SIG-M5 treated with dmso at 0.1 percent for 504 hours (cell line): ENCODE data around the gene FOXO3.
"Not testable (repeated sequence)": the region's sequence is repeated elsewhere in the genome, so short reads cannot be mapped to it uniquely, and the experiment has no call there.

ENCODE experiments used
- DNase-seq: peaks from one replicate; lab custom pipeline; 2025; ENCODE audit not compliant: unreplicated experiment; lab: John Stamatoyannopoulos, UW

FOXO3 gene

GRCh38 chr6:108555399-108556052, 5.2 kb upstream of the FOXO3 start:
- DNase-seq, result no peak

DNA sequence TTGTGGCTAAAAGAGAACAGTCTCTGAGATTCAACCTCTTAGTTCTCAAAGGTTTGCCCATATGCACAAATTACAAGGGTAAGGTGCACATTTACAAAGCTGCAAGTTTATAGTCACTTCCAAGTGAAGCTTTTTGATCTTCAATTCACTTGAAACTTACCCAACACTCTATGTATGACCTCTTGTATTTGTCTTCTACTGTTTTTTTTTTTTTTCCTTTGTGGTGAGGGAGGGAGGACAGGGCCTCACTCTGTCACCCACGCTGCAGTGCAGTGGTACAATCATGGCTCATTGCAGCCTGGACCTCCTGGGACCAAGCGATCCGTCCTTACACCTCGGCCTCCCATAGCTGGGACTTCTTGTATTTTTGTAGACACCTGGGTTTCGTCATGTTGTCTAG, 4.5 kb upstream of the FOXO3 start:
- no peak for DNase-seq

GRCh38 chr6:108556866-108557493, 3.7 kb upstream of the FOXO3 start:
- no peak for DNase-seq

DNA sequence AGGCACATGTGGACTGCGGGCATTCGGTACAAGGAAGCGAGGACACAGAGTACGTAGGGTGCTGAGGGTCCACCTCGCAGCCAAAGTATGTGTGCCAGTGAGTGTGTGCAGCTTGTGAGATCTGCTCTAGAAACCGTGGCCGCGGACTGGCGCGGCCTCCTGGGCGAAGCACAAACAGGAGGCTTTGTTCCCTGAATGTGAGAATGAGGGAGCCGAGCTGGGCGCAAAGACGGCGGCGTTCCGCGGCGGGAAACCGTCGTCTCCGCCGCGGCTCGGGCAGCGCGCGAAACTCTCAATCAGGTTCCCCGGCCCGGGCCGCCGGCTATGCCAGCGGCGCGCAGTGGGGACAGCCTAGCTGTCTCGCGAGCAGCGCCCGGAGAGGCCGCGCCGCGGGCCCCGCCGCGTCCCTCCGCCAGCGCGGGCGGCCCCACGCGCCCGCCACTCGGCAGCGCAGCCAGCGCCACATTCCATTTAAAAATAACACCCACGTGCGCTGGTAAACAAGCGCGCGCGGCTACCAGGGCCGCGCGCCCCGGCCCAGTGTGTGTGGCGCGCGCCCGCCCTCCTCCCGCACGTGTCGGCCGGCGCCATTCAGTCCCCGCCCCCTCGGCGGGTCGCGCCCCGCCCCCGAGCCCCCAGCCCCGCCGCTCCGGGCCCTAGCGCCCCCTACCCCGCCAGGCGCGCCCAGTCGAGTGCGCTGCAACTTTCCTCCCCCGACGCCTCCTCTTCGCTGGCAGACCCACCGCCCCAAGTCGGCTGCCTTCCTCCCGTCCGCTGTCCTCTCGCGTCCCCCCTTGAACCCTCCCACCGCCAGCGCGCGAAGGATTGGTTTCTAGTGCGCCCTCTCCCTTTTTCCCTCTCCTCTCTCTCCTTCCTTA, 3.0 kb upstream of the FOXO3 start:
- DNase-seq, result peak; percentile 57

DNA sequence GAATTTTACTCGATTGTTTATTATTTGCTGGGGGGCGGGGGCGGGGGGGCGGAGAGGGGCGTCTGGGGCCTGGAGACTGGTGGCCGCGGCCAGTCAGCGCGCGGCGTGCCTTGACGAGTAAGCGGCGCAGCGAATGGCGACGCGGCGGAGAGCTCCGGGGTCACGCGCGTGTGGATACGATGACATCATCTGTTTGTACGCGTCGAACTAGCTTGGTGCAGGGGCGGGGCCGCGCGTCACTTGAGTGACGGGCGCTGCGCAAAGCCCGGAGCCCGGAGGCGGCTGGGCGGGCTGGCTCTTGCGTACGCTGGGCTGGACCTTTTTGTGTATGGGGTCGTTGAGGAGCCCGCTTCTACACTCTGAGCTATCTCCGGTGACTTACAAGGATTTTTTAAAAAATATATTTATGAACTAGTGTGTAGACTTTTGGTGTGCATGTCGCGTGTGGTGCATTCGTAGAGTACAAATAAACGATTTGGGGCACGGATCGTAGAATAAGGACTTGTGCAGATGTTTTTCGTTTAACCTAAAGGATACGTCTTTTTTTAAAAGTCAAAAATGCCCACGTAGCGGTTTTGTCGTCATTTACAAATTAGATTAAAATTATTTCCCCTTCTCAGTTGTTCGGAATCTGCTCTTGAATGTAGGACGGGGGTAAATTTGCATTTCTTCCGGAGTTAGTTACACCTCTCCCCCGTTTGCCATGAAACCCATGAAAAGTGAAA, 2.2 kb upstream of the FOXO3 start:
- peak; percentile 93 for DNase-seq

GRCh38 chr6:108559097-108559883, 1.4 kb upstream of the FOXO3 start:
- peak; percentile 85 for DNase-seq

- DNase-seq, result peak; percentile 35
Observed at GRCh38 chr6:108559884-108560462, 744 bp upstream of the FOXO3 start.

GRCh38 chr6:108561309-108561647, 561 bp downstream of the FOXO3 start:
- not testable (repeated sequence) for DNase-seq

- DNase-seq, result no peak
Observed at GRCh38 chr6:108561742-108562502, 1.2 kb downstream of the FOXO3 start.

DNA sequence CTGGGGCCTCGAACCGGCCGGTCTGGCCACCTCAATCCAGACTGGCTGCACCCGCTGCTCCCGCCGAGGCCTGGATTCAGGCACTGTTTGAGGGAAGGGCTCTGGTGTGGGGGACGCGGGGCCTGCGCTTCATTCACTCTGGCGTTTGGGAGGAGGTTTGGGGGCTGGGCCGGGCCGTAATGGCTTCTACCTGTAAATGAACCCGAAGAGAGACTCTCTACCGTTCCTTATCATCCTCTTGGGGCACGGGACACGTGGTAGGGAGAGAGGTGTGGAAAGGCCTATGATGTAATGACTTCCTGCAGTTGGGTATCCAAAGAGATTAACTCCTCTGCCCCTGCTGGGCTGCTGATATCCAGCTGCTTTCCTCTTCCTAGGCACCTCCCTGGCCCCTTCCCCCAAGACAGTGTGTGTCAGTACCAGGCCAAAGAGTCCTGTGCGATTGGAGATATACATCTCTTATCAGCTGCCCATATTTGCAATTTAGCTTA, 1.8 kb downstream of the FOXO3 start:
- peak; percentile 79 for DNase-seq

DNA sequence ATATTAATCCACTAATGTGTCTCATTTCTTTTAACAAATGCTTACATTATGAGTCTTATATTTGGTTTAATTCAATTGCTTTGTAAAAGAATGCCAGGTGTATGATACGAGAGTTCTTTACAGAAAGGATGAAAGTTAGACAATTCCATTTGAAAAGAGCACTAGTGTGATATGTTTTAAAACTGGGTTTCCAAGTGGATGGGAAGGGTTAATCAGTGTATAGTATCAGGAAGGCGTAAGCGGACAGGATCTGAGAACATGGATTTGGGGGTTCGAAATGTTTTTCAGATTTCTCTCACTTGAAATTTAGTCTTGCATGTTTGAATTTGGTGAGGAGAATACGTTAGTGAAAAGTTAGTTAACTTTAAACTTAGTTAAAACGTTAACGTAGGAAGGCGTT, 2.6 kb downstream of the FOXO3 start:
- no peak for DNase-seq

DNA sequence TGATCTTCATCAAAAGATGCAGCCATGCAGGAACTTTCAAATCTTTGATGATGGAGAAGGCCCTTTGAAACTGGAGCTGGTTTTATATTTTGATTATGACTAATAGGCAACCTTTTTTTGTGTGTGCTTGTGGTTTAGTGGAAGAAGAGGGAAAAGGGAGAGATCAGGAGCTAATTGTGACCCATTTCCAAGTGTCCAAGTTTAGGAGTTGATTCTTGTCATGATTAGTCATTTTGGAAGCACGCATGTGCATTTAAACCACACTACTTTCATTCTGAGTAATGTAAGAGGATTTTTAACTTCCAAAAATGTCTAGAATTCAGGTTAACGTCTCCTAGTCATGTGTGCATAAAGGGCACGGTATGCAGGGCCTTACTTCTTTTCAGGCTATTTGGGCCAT, 3.5 kb downstream of the FOXO3 start:
- no peak for DNase-seq

DNA sequence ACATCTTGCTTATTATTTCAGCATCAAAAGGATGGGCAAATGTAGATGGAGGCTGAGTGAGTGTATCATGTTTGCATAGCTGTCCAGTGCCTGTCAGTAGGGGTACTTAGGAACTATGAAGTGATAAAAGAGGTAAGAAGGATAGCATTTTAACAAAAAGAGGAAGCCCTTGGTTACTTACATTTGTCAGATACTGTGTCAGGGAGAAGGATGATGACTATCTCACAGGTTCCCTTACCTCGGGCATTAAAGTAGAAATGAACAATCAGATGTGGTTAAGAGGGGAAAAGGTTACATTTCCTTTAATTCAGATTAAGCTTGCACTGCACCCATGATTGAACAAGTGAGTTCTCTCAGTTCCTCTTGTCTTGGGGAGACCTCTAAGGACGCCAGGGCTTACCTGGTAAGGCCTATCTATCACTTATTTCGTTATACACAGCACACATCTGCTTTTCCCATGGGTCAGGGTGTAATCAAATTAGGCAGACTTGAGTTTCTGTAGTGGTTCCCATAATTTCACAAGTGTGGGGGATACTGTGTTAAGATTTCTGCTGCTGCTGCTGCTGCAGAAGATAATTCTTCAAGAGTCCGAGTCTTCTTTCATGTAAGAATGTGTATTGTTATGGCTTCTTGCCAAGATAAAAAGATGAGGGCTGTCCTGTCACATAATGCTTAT, 4.5 kb downstream of the FOXO3 start:
- peak; percentile 72 for DNase-seq

DNA sequence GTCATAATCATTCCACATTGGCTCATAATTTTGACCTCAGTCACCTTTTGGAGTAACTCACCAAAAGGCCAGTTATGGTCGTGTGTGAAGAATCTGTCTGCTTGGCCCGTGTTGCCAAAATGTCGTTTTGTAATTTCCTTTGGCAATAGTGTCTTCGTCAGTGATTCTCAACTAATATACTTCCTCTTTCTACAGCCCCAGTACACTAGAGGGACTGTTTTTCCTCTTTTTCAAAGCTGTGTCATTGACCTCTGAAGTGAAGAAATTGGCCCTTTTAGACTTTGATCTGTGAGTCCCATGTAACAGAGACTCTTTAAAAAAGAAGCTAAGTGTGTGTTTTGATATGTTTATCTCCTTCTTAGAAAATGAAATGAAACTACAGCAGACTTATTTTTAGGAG, 5.2 kb downstream of the FOXO3 start:
- DNase-seq, result peak; percentile 96

- DNase-seq, result no peak
Observed at GRCh38 chr6:108566406-108566805, 5.7 kb downstream of the FOXO3 start.

DNA sequence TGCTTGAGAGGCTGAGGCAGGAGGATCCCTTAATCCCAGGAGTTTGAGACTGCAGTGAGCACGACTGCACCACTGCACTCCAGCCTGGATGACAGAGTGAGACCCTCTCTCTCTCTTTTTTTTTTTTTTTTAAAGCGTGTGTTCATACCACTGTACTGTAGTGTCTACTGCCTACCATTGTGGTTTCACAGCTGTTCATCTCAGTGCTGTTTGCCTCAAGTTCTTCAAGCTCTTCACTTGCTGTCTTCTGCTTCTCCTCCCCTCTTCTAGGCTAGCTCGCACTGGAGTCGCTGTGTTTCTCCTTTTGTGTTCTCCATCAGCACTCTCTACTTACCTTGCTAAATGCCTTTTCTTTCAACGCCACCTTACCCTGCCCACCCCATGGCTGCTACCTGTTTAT, 7.4 kb downstream of the FOXO3 start:
- no peak for DNase-seq

DNA sequence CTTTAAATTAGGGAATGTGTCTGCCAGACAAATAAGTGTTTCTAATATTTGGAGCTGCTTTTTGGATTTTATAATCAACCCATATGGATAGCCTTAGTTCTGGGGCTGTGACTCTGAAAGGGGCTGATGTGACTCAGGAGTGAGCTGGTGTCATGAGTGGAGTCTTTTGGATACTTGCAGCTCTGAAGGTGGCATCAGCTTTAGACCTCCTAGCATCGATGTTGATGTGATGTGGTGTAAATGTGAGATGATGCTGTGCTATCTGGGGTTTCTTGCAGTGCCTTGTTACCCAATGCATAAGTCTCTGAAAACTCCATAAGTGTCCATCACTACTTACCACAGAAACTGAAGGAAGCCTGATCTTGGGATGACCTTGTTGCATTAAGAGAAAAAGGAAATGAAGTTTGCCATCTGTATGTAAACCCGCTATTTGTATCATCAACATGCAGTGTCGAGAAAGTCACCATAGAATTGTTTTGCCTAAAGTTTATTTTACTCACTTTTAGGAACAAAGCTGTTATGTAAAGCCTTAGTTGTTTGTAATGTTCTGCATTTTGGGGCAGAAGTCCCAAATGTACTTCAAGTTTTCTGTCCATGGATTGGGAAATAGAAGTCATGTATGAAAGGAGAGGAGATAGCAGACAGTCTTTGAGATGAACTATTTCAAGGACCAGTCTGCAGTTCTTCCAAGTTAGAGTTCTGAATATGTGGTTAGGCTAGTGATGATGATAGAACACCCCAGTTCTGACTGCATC, 8.0 kb downstream of the FOXO3 start:
- DNase-seq, result no peak

DNA sequence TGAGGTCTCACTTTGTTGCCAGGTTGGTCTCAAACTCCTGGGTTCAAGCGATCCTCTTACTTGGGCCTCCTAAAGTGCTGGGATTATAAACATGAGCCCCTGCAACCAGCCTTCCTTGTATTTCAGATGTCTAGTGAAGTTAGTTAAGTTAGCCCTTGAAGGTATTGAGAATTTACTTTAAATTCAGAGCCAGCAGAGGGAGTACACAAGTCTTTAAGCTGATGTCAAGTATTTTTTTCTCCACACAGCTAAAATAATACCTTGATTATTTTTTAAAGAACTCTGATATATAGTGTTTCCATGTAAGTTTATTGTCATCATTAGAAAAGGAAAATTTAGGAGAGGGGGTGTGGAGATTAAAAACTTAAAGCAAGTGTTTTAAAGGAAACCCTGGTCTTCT, 9.8 kb downstream of the FOXO3 start:
- DNase-seq, result peak; percentile 14
